H1 (cell line): ENCODE results near the gene SPRR1B. TPM values are rescaled to one million over a fixed set of nuclear protein-coding genes. Genes with fewer than 3 reads are reported as not detected.

Source experiments
- CTCF ChIA-PET: fragments of 300-600 bp; sonication (Branson Sonifier 250); formaldehyde crosslinking; loops from one replicate; lab custom pipeline; 2021; ENCODE audit not compliant: partially characterized antibody; lab: Charles Lee
- POLR2A ChIA-PET: fragments of 300-600 bp; sonication (Branson Sonifier 250); formaldehyde crosslinking; loops from one replicate; lab custom pipeline; 2021; ENCODE audit warnings: inconsistent platforms; ENCODE audit not compliant: partially characterized antibody; lab: Charles Lee
- DNase-seq, 2 experiments: peaks; one replicate each; pipeline versions ENCODE4 v3.0.0 to v3.0.0-alpha.2; 2010 to 2022; ENCODE audit warnings: low spot score in 2 of 2, low read depth in 1 of 2, mixed read lengths in 1 of 2
- FAIRE-seq: peaks from 2 replicates; lab custom pipeline; 2011; peaks lifted over from hg19 to GRCh38; lab: Jason Lieb, UNC
- H2AFZ ChIP-seq: 2 replicates; pipeline ENCODE4 v1.8.1; 2012; ENCODE audit warnings: low read length, inconsistent platforms
- H2AK5ac ChIP-seq: 2 replicates; pipeline ENCODE4 v1.6.1; 2013; ENCODE audit warnings: low read depth, low read length
- H2BK120ac ChIP-seq: replicated peaks from 2 replicates; pipeline ENCODE3; 2013; ENCODE audit warnings: low read depth, low read length, inconsistent platforms
- H2BK12ac ChIP-seq: 2 replicates; pipeline ENCODE4 v1.6.1; 2013; ENCODE audit warnings: low read depth, low read length
- H2BK15ac ChIP-seq: 2 replicates; pipeline ENCODE4 v1.6.1; 2013; ENCODE audit warnings: low read length
- H2BK20ac ChIP-seq: 2 replicates; pipeline ENCODE4 v1.6.1; 2013; ENCODE audit warnings: low read length
- H2BK5ac ChIP-seq: 2 replicates; pipeline ENCODE4 v1.6.1; 2013; ENCODE audit warnings: low read depth, low read length
- H3K14ac ChIP-seq: 2 replicates; pipeline ENCODE4 v1.6.1; 2013; ENCODE audit warnings: inconsistent platforms; ENCODE audit not compliant: insufficient read length
- H3K18ac ChIP-seq: 2 replicates; pipeline ENCODE4 v1.6.1; 2013; ENCODE audit warnings: low read length; ENCODE audit errors: extremely low read depth
- H3K23ac ChIP-seq: 2 replicates; pipeline ENCODE4 v1.6.1; 2013; ENCODE audit warnings: inconsistent platforms; ENCODE audit not compliant: insufficient read length
- H3K23me2 ChIP-seq: 2 replicates; pipeline ENCODE4 v1.6.1; 2013; ENCODE audit warnings: low read depth, low read length
- H3K27ac ChIP-seq: 2 replicates; pipeline ENCODE4 v1.6.1; 2011; ENCODE audit warnings: low read depth, low read length, inconsistent platforms
- H3K27me3 ChIP-seq, 4 experiments: replicated peaks in 1 of 4; 1 replicate in 1 of 4; 2 replicates in 3 of 4; pipeline versions ENCODE4 v1.6.1 to v1.8.1; 2011 to 2013; ENCODE audit warnings: low read length in 3 of 4, mild to moderate bottlenecking in 3 of 4, inconsistent platforms in 2 of 4, mixed read lengths in 2 of 4, moderate library complexity in 1 of 4; ENCODE audit not compliant: control insufficient read depth in 3 of 4, insufficient read depth in 3 of 4; ENCODE audit errors: extremely low read depth in 1 of 4
- H3K36me3 ChIP-seq, 4 experiments: 2 replicates each; pipeline versions ENCODE4 v1.6.1 to v1.8.1; 2011 to 2013; ENCODE audit warnings: mild to moderate bottlenecking in 4 of 4, low read length in 3 of 4, moderate library complexity in 2 of 4, control low read depth in 1 of 4, inconsistent platforms in 1 of 4; ENCODE audit not compliant: insufficient read depth in 4 of 4, control insufficient read depth in 2 of 4
- H3K4ac ChIP-seq: replicated peaks from 2 replicates; pipeline ENCODE3; 2013; ENCODE audit warnings: low read length, low read depth, mixed read lengths, inconsistent platforms; ENCODE audit not compliant: insufficient read length
- H3K4me1 ChIP-seq, 4 experiments: replicated peaks in 1 of 4; 1 replicate in 1 of 4; 2 replicates in 3 of 4; pipeline versions ENCODE4 v1.6.1 to v1.8.1; 2011 to 2013; ENCODE audit warnings: low read length in 3 of 4, inconsistent platforms in 2 of 4, mixed read lengths in 1 of 4; ENCODE audit not compliant: insufficient read depth in 4 of 4, control insufficient read depth in 3 of 4
- H3K4me2 ChIP-seq, 2 experiments: 2 replicates each; pipeline versions ENCODE4 v1.6.1 to v1.8.1; 2011 to 2013; ENCODE audit warnings: low read depth in 2 of 2, low read length in 2 of 2, control low read depth in 1 of 2, inconsistent platforms in 1 of 2, mild to moderate bottlenecking in 1 of 2; ENCODE audit not compliant: insufficient read depth in 1 of 2
- H3K4me3 ChIP-seq, 4 experiments: fragments of 200-600, 300-600 bp in 1 of 4; sonication (generic), shearing (Covaris generic), sonication (Bioruptor Twin) in 1 of 4; 2 replicates each; pipeline versions ENCODE4 v1.5.1 to v1.8.1; 2011 to 2016; ENCODE audit warnings: low read length in 4 of 4, low read depth in 3 of 4, control low read depth in 2 of 4, inconsistent platforms in 2 of 4, mild to moderate bottlenecking in 2 of 4, mixed read lengths in 1 of 4, moderate library complexity in 1 of 4; ENCODE audit not compliant: insufficient read depth in 2 of 4; ENCODE audit errors: extremely low read depth in 1 of 4
- H3K56ac ChIP-seq: replicated peaks from 2 replicates; pipeline ENCODE3; 2013; ENCODE audit warnings: low read depth, mild to moderate bottlenecking, mixed read lengths, low read length, inconsistent platforms; ENCODE audit not compliant: insufficient read length
- H3K79me1 ChIP-seq: 2 replicates; pipeline ENCODE4 v1.6.1; 2013; ENCODE audit warnings: low read depth, low read length, control low read depth
- H3K79me2 ChIP-seq, 2 experiments: 2 replicates each; pipeline versions ENCODE4 v1.6.1 to v1.8.1; 2012 to 2013; ENCODE audit warnings: low read length in 2 of 2, mild to moderate bottlenecking in 2 of 2, inconsistent platforms in 1 of 2; ENCODE audit not compliant: insufficient read depth in 2 of 2, control insufficient read depth in 1 of 2
- H3K9ac ChIP-seq, 4 experiments: replicated peaks in 1 of 4; 1 replicate in 1 of 4; 2 replicates in 3 of 4; pipeline versions ENCODE4 v1.6.1 to v1.8.1; 2011 to 2013; ENCODE audit warnings: low read depth in 3 of 4, low read length in 3 of 4, control low read depth in 2 of 4, mild to moderate bottlenecking in 2 of 4, moderate library complexity in 2 of 4, inconsistent platforms in 1 of 4; ENCODE audit errors: extremely low read depth in 1 of 4
- H3K9me3 ChIP-seq, 2 experiments: 2 replicates each; pipeline versions ENCODE4 v1.6.1 to v1.8.1; 2012 to 2013; ENCODE audit warnings: mild to moderate bottlenecking in 2 of 2, moderate library complexity in 2 of 2, control low read depth in 1 of 2, inconsistent platforms in 1 of 2, low read depth in 1 of 2, low read length in 1 of 2, mixed read lengths in 1 of 2; ENCODE audit not compliant: insufficient read depth in 2 of 2
- H4K20me1 ChIP-seq, 2 experiments: replicated peaks in 1 of 2; 2 replicates each; pipeline versions ENCODE3 to v1.8.1; 2011 to 2013; ENCODE audit warnings: inconsistent platforms in 2 of 2, low read length in 2 of 2, mild to moderate bottlenecking in 1 of 2; ENCODE audit not compliant: insufficient read depth in 2 of 2, control insufficient read depth in 1 of 2
- H4K5ac ChIP-seq: 2 replicates; pipeline ENCODE4 v1.6.1; 2013; ENCODE audit warnings: low read length, low read depth, mixed read lengths, inconsistent platforms; ENCODE audit not compliant: insufficient read length
- H4K8ac ChIP-seq: 2 replicates; pipeline ENCODE4 v1.8.0; 2013; ENCODE audit warnings: mild to moderate bottlenecking, moderate library complexity, low read length, inconsistent platforms; ENCODE audit not compliant: insufficient read depth; ENCODE audit errors: extremely low read depth
- H4K91ac ChIP-seq: replicated peaks from 2 replicates; pipeline ENCODE3; 2013; ENCODE audit warnings: low read length, mixed read lengths, inconsistent platforms; ENCODE audit not compliant: insufficient read length
- NANOG ChIP-seq: IDR thresholded peaks from 2 replicates; pipeline ENCODE4 v1.6.1; 2011; ENCODE audit warnings: low read length, low read depth, mild to moderate bottlenecking, inconsistent platforms; ENCODE audit not compliant: insufficient read depth, poor library complexity, severe bottlenecking
- WGBS, 2 experiments: shearing (Covaris generic) in 1 of 2; methylation state at CpG; one replicate each; pipeline versions ENCODE4 v1.1.6 to v1.1.7; 2013 to 2015; ENCODE audit warnings: low lambda C conversion rate in 2 of 2, mixed read lengths in 2 of 2, inconsistent platforms in 1 of 2, low coverage in 1 of 2, missing lambda C conversion rate in 1 of 2; ENCODE audit not compliant: insufficient replicate concordance in 2 of 2, insufficient coverage in 1 of 2, insufficient read length in 1 of 2; ENCODE audit errors: extremely low coverage in 1 of 2, missing lambda C conversion rate in 1 of 2; 5-methylcytosine and 5-hydroxymethylcytosine counted together
- polyA plus RNA-seq, 7 experiments: library from polyadenylated mRNA; depleted of rRNA in 3 of 7; stranded (reverse) in 5 of 7; unstranded in 2 of 7; fragments of >200 nt in 5 of 7; fragments of 200-250 nt in 2 of 7; gene quantifications; 1 replicate in 5 of 7; 2 replicates in 1 of 7; 4 replicates in 1 of 7; pipeline versions ENCODE4 v1.2.1 to v1.2.3, GENCODE V29; 2011 to 2013; ENCODE audit warnings: missing spikeins in 2 of 7, mixed read lengths in 2 of 7
- total RNA-seq: library from RNA; stranded (reverse); fragmentation: NEBNext Ultra II Directional; extraction: Animal tissue kit (Norgen Biotek cat#: 25700); gene quantifications from 2 replicates; pipeline ENCODE4 v1.2.1, GENCODE V29; 2021

The SPRR1B gene
- total and polyA plus RNA-seq, 2 of the 8 experiments (the other 6 are each of a cell fraction or from before 2014, with no cell fraction given) = 0.23 TPM; not detected in 1

- Histone ChIP-seq H3K4me3 (no peak within 1 kb of the TSS), H3K36me3 (no peaks in the 10 kb centered on the region), H4K5ac (no peak within 1 kb of the TSS), H2BK20ac (no peak within 1 kb of the TSS), H3K27ac (no peak within 1 kb of the TSS), H2AFZ (no peak within 1 kb of the TSS), H3K9ac (no peak within 1 kb of the TSS), H3K4me2 (no peak within 1 kb of the TSS), H3K56ac (no peak within 1 kb of the TSS), H3K14ac (no peak within 1 kb of the TSS), H2AK5ac (no peak within 1 kb of the TSS), H3K79me2 (no peaks in the 10 kb centered on the region), H2BK15ac (no peak within 1 kb of the TSS), H3K4ac (no peak within 1 kb of the TSS), H3K79me1 (no peaks in the 10 kb centered on the region), H2BK12ac (no peak within 1 kb of the TSS), H3K27me3 (no peaks in the 10 kb centered on the region), H4K91ac (no peak within 1 kb of the TSS), H3K4me1 (no peaks in the 10 kb centered on the region), H4K20me1 (no peaks in the 10 kb centered on the region), H4K8ac (no peak within 1 kb of the TSS), H3K9me3 (no peaks in the 10 kb centered on the region), H3K18ac (no peak within 1 kb of the TSS), H2BK5ac (no peak within 1 kb of the TSS), H2BK120ac (no peak within 1 kb of the TSS), H3K23me2 (no peaks in the 10 kb centered on the region; the same call in 1 of the 2 replicates), H3K23ac (no peak within 1 kb of the TSS)
- FAIRE-seq (no peak), DNase-seq (no peak)
- TF ChIP-seq NANOG = no peak
- CTCF ChIA-PET = interaction anchor here (1.2 to 2.0 kb wide), 2 partner anchors 9 to 209 kb away, joined by 3 to 8 read pairs; no protein-coding TSS in a partner anchor
- 90% methylated on average over 3 of the region's 3 CpGs; no CpG with 5 or more reads in 1 of the 2 experiments for WGBS, 2 experiments
- POLR2A ChIA-PET = interaction anchor here (1.4 kb wide), 1 partner anchor 12 kb away, joined by 3 read pairs; no protein-coding TSS in a partner anchor
Measured at GRCh38 chr1:152983743-152984142, 47.3 kb upstream of the SPRR1B start, which contains the start of gene SPRR1A. Gene SPRR1A (plus strand): TSS chr1:152984081. CDS start chr1:152985231, 1,150 bp downstream.
